Measurements from ENCODE around the gene CCDC102B.
"Not testable (repeated sequence)": the region's sequence is repeated elsewhere in the genome, so short reads cannot be mapped to it uniquely, and the experiment has no call there.

The CCDC102B gene

GRCh38 chr18:68984342-68984741 lies 186.5 kb downstream of the CCDC102B start:
- no peak for DNase-seq

GRCh38 chr18:68985172-68985820 lies 187.4 kb downstream of the CCDC102B start:
- no peak for DNase-seq

- no peak for DNase-seq
Observed at GRCh38 chr18:68991286-68991685, 193.4 kb downstream of the CCDC102B start.

- no peak for DNase-seq
Observed at GRCh38 chr18:68992719-68993482, 195.0 kb downstream of the CCDC102B start.

- DNase-seq = no peak
Observed at GRCh38 chr18:68995675-68996074, 197.8 kb downstream of the CCDC102B start.

- no peak for DNase-seq
Observed at GRCh38 chr18:68997845-68998244, 200.0 kb downstream of the CCDC102B start.

- no peak for DNase-seq
Observed at GRCh38 chr18:69000366-69000765, 202.5 kb downstream of the CCDC102B start.

GRCh38 chr18:69002233-69002632 lies 204.4 kb downstream of the CCDC102B start:
- DNase-seq = no peak

- DNase-seq = not testable (repeated sequence)
Observed at GRCh38 chr18:69006212-69006611, 208.3 kb downstream of the CCDC102B start.

- DNase-seq = no peak
Observed at GRCh38 chr18:69008538-69008937, 210.7 kb downstream of the CCDC102B start.

GRCh38 chr18:69021211-69021805 lies 223.4 kb downstream of the CCDC102B start:
- DNase-seq = no peak

- no peak for DNase-seq
Observed at GRCh38 chr18:69022426-69022825, 224.5 kb downstream of the CCDC102B start.

- DNase-seq = no peak
Observed at GRCh38 chr18:69031571-69031970, 233.7 kb downstream of the CCDC102B start.

GRCh38 chr18:69032009-69032408 lies 234.1 kb downstream of the CCDC102B start:
- no peak for DNase-seq

GRCh38 chr18:69035756-69036155 lies 237.9 kb downstream of the CCDC102B start:
- DNase-seq = no peak

GRCh38 chr18:69044215-69044614 lies 246.3 kb downstream of the CCDC102B start:
- DNase-seq = no peak

- no peak for DNase-seq
Observed at GRCh38 chr18:69064063-69064462, 266.2 kb downstream of the CCDC102B start.

- DNase-seq = no peak
Observed at GRCh38 chr18:69067048-69067447, 269.2 kb downstream of the CCDC102B start.

- no peak for DNase-seq
Observed at GRCh38 chr18:69071680-69072079, 273.8 kb downstream of the CCDC102B start.

GRCh38 chr18:69081846-69082245 lies 284.0 kb downstream of the CCDC102B start:
- DNase-seq = no peak

- DNase-seq = no peak
Observed at GRCh38 chr18:69082499-69082898, 284.6 kb downstream of the CCDC102B start.

GRCh38 chr18:69085951-69086350 lies 288.1 kb downstream of the CCDC102B start:
- no peak for DNase-seq

GRCh38 chr18:69088973-69089372 lies 291.1 kb downstream of the CCDC102B start:
- no peak for DNase-seq

GRCh38 chr18:69097349-69097748 lies 299.5 kb downstream of the CCDC102B start:
- DNase-seq = no peak
